IMR-90 (cell line): ENCODE results near the gene MLX. TPM values are rescaled to one million over a fixed set of nuclear protein-coding genes. Genes with fewer than 3 reads are reported as not detected.

Source experiments
- ATAC-seq: fragments of 200-7000 bp; cut with Tn5 transposase; 2 replicates; pipeline ENCODE4 v1.9.1; 2020; ENCODE audit warnings: low read depth, mild to moderate bottlenecking, moderate library complexity
- BruUV-seq: library from RNA; stranded (reverse); fragments of 400-500 nt; replicated peaks from 2 replicates; lab custom pipeline; 2021; lab: Mats Ljungman, UMichigan
- CTCF ChIA-PET: fragments of 300-600 bp; formaldehyde crosslinking; extraction: SDS; loops from one replicate; lab custom pipeline; 2021; ENCODE audit warnings: antibody characterized with exemption; lab: Yijun Ruan, JAX
- POLR2A ChIA-PET: fragments of 300-600 bp; sonication (Branson Sonifier 250); formaldehyde crosslinking; loops from one replicate; lab custom pipeline; 2022; ENCODE audit warnings: antibody characterized with exemption; ENCODE audit not compliant: unreplicated experiment; lab: Charles Lee
- DNase-seq: peaks from one replicate; pipeline ENCODE4 v3.0.0; 2013
- H2AFZ ChIP-seq: replicated peaks from 2 replicates; pipeline ENCODE3; 2013; ENCODE audit warnings: low read length, mild to moderate bottlenecking; ENCODE audit not compliant: poor library complexity
- H2AK5ac ChIP-seq: 2 replicates; pipeline ENCODE4 v1.6.1; 2013; ENCODE audit warnings: low read depth, low read length, inconsistent platforms
- H2AK9ac ChIP-seq: replicated peaks from 2 replicates; pipeline ENCODE3; 2013; ENCODE audit warnings: mild to moderate bottlenecking, low read depth, low read length, moderate library complexity; ENCODE audit not compliant: poor library complexity
- H2BK120ac ChIP-seq: 2 replicates; pipeline ENCODE4 v1.6.1; 2013; ENCODE audit warnings: low read depth, low read length, inconsistent platforms
- H2BK15ac ChIP-seq: 3 replicates; pipeline ENCODE4 v1.6.1; 2013; ENCODE audit warnings: low read depth, low read length, inconsistent platforms
- H2BK20ac ChIP-seq: 2 replicates; pipeline ENCODE4 v1.6.1; 2013; ENCODE audit warnings: low read depth, mild to moderate bottlenecking, inconsistent platforms, low read length, moderate library complexity
- H2BK5ac ChIP-seq: 2 replicates; pipeline ENCODE4 v1.6.1; 2013; ENCODE audit warnings: mild to moderate bottlenecking, low read depth, low read length, inconsistent platforms; ENCODE audit not compliant: poor library complexity, severe bottlenecking
- H3K14ac ChIP-seq: replicated peaks from 2 replicates; pipeline ENCODE4 v1.6.1; 2013; ENCODE audit warnings: low read depth, low read length, inconsistent platforms
- H3K18ac ChIP-seq: 2 replicates; pipeline ENCODE4 v1.6.1; 2013; ENCODE audit warnings: low read depth, low read length, control low read depth
- H3K23ac ChIP-seq: 2 replicates; pipeline ENCODE4 v1.6.1; 2013; ENCODE audit warnings: low read depth, low read length, inconsistent platforms
- H3K27ac ChIP-seq: 2 replicates; pipeline ENCODE4 v1.5.1; 2013; ENCODE audit warnings: mild to moderate bottlenecking, control low read depth, low read length; ENCODE audit not compliant: insufficient read depth
- H3K27me3 ChIP-seq: 2 replicates; pipeline ENCODE4 v1.6.1; 2013; ENCODE audit warnings: low read length; ENCODE audit not compliant: control insufficient read depth, insufficient read depth
- H3K36me3 ChIP-seq: 2 replicates; pipeline ENCODE4 v1.6.1; 2013; ENCODE audit warnings: low read length, mixed read lengths; ENCODE audit not compliant: control insufficient read depth, insufficient read depth
- H3K4ac ChIP-seq: 2 replicates; pipeline ENCODE4 v1.6.1; 2013; ENCODE audit warnings: low read depth, low read length, inconsistent platforms
- H3K4me1 ChIP-seq: 2 replicates; pipeline ENCODE4 v1.6.1; 2013; ENCODE audit warnings: low read length, mixed read lengths; ENCODE audit not compliant: control insufficient read depth, insufficient read depth
- H3K4me2 ChIP-seq: 2 replicates; pipeline ENCODE4 v1.6.1; 2013; ENCODE audit warnings: low read depth, mild to moderate bottlenecking, control low read depth, low read length, moderate library complexity
- H3K4me3 ChIP-seq: 2 replicates; pipeline ENCODE4 v1.5.1; 2013; ENCODE audit warnings: low read depth, mild to moderate bottlenecking, control low read depth, low read length, moderate library complexity; ENCODE audit not compliant: insufficient read depth
- H3K56ac ChIP-seq: 2 replicates; pipeline ENCODE4 v1.6.1; 2013; ENCODE audit warnings: low read length, inconsistent platforms; ENCODE audit not compliant: insufficient read depth; ENCODE audit errors: extremely low read depth
- H3K79me1 ChIP-seq, 2 experiments: 2 replicates each; pipeline ENCODE4 v1.6.1; 2013; ENCODE audit warnings: low read length in 2 of 2, inconsistent platforms in 1 of 2, low read depth in 1 of 2
- H3K9ac ChIP-seq: 2 replicates; pipeline ENCODE4 v1.6.1; 2013; ENCODE audit warnings: low read depth, low read length, control low read depth
- H3K9me1 ChIP-seq: 2 replicates; pipeline ENCODE4 v1.6.1; 2013; ENCODE audit warnings: low read length, inconsistent platforms; ENCODE audit not compliant: insufficient read depth
- H3K9me3 ChIP-seq: 2 replicates; pipeline ENCODE4 v1.6.1; 2013; ENCODE audit warnings: low read length; ENCODE audit not compliant: control insufficient read depth, insufficient read depth
- H4K20me1 ChIP-seq: 2 replicates; pipeline ENCODE4 v1.6.1; 2013; ENCODE audit warnings: low read length, inconsistent platforms; ENCODE audit not compliant: insufficient read depth
- H4K5ac ChIP-seq: 2 replicates; pipeline ENCODE4 v1.6.1; 2013; ENCODE audit warnings: mild to moderate bottlenecking, low read depth, low read length, control low read depth
- H4K8ac ChIP-seq, 2 experiments: 2 replicates each; pipeline ENCODE4 v1.6.1; 2013; ENCODE audit warnings: low read depth in 2 of 2, low read length in 2 of 2, control low read depth in 1 of 2, inconsistent platforms in 1 of 2
- H4K91ac ChIP-seq: 2 replicates; pipeline ENCODE4 v1.6.1; 2013; ENCODE audit warnings: low read depth, low read length, inconsistent platforms; ENCODE audit not compliant: insufficient read depth
- BHLHE40 ChIP-seq: fragments of 150-350 bp; IDR thresholded peaks from 2 replicates; pipeline ENCODE4 v1.6.1; 2016; ENCODE audit warnings: mild to moderate bottlenecking, low read depth, low read length
- CHD1 ChIP-seq: IDR thresholded peaks from 2 replicates; pipeline ENCODE4 v1.6.1; 2012; ENCODE audit warnings: low read depth, low read length, improper control_type of control experiment
- CTCF ChIP-seq: conservative IDR thresholded peaks from 2 replicates; pipeline ENCODE4 v1.5.1; 2012; ENCODE audit warnings: mild to moderate bottlenecking, low read depth, low read length, improper control_type of control experiment
- ELK1 ChIP-seq: fragments of 150-350 bp; IDR thresholded peaks from 2 replicates; pipeline ENCODE4 v1.6.1; 2016; ENCODE audit warnings: low read depth, mild to moderate bottlenecking, low read length, moderate library complexity, borderline replicate concordance
- FOS ChIP-seq: fragments of 150-350 bp; IDR thresholded peaks from 2 replicates; pipeline ENCODE4 v1.6.1; 2016; ENCODE audit warnings: low read depth, low read length
- MAFK ChIP-seq: IDR thresholded peaks from 2 replicates; pipeline ENCODE4 v1.6.1; 2012; ENCODE audit warnings: low read depth, low read length, improper control_type of control experiment
- MXI1 ChIP-seq: IDR thresholded peaks from 2 replicates; pipeline ENCODE4 v1.6.1; 2012; ENCODE audit warnings: low read depth, mild to moderate bottlenecking, low read length, moderate library complexity, borderline replicate concordance
- NFE2L2 ChIP-seq: fragments of 150-350 bp; IDR thresholded peaks from 2 replicates; pipeline ENCODE4 v1.6.1; 2016; ENCODE audit warnings: low read depth, mild to moderate bottlenecking, low read length
- POLR2A ChIP-seq: IDR thresholded peaks from 2 replicates; pipeline ENCODE4 v1.6.1; 2012; ENCODE audit warnings: mild to moderate bottlenecking, low read depth, low read length
- RAD21 ChIP-seq: IDR thresholded peaks from 2 replicates; pipeline ENCODE4 v1.6.1; 2012; ENCODE audit warnings: low read length, improper control_type of control experiment
- RCOR1 ChIP-seq: IDR thresholded peaks from 2 replicates; pipeline ENCODE4 v1.6.1; 2012; ENCODE audit warnings: mild to moderate bottlenecking, low read length, improper control_type of control experiment; ENCODE audit not compliant: insufficient replicate concordance
- RFX5 ChIP-seq: IDR thresholded peaks from 2 replicates; pipeline ENCODE4 v1.8.0; 2012; ENCODE audit warnings: low read depth, mild to moderate bottlenecking, low read length, moderate library complexity
- SMC3 ChIP-seq: fragments of 150-350 bp; IDR thresholded peaks from 2 replicates; pipeline ENCODE4 v1.6.1; 2016; ENCODE audit warnings: low read depth, mild to moderate bottlenecking, antibody characterized with exemption, low read length, moderate library complexity
- USF2 ChIP-seq: fragments of 150-350 bp; IDR thresholded peaks from 2 replicates; pipeline ENCODE4 v1.6.1; 2017; ENCODE audit warnings: mild to moderate bottlenecking, antibody characterized with exemption, low read length, low read depth
- WGBS, 2 experiments: methylation state at CpG; one replicate each; pipeline versions ENCODE4 v1.1.5 to v1.1.7; 2013; ENCODE audit warnings: missing lambda C conversion rate in 2 of 2; ENCODE audit not compliant: insufficient read length in 1 of 2; ENCODE audit errors: extremely low coverage in 2 of 2; 5-methylcytosine and 5-hydroxymethylcytosine counted together
- dilution Hi-C: fragments of 300-500 bp; cut with HindIII; formaldehyde crosslinking; loops from one replicate; pipeline ENCODE4 v1.14.3; 2018; ENCODE audit warnings: low sequenced_read_pairs; ENCODE audit not compliant: unreplicated experiment
- in situ Hi-C: fragments of 300-500 bp; cut with MboI; formaldehyde crosslinking; loops from 3 replicates; pipeline ENCODE4 v1.14.3; 2019; ENCODE audit warnings: low sequenced_read_pairs, inconsistent platforms, mixed read lengths
- intact Hi-C: fragments of 100-400 bp; cut with micrococcal nuclease; formaldehyde crosslinking; loops from 2 replicates; pipeline ENCODE4 v1.10.0; 2022
- polyA plus RNA-seq, 3 experiments: library from polyadenylated mRNA; depleted of rRNA; stranded (reverse); fragments of >200 nt; gene quantifications; 2 replicates each; pipeline ENCODE4 v1.2.3, GENCODE V29; 2012; ENCODE audit warnings: low replicate concordance in 1 of 3
- total RNA-seq: library from RNA; depleted of rRNA; stranded (reverse); fragments of >200 nt; gene quantifications from 2 replicates; pipeline ENCODE4 v1.2.3, GENCODE V29; 2012

MLX gene
- total and polyA plus RNA-seq, 2 of the 4 experiments (the other 2 are of a cell fraction), result 37.8 to 45.6 TPM

- DNase-seq, result peak; percentile 98
- Histone ChIP-seq H3K4me1 (peaks cover 73% of the 10 kb centered on the region), H3K36me3 (peaks cover 2% of the 10 kb centered on the region; the same call in 1 of the 2 replicates), H3K18ac (peak overlapping the region; percentile 95), H2BK20ac (peak overlapping the region; percentile 99), H3K56ac (peak overlapping the region; percentile 99), H3K4ac (peak overlapping the region; percentile 100), H3K27me3 (no peaks in the 10 kb centered on the region), H3K4me2 (peak overlapping the region; percentile 47), H2AK5ac (peak overlapping the region; percentile 99), H3K9me3 (no peaks in the 10 kb centered on the region), H4K20me1 (no peaks in the 10 kb centered on the region; the same call in 1 of the 2 replicates), H4K91ac (peak overlapping the region; percentile 100), H2AFZ (peak overlapping the region; percentile 77), H3K9ac (peak overlapping the region; percentile 57), H2AK9ac (peak overlapping the region; percentile 99), H3K27ac (peak overlapping the region; percentile 99), H2BK5ac (peak overlapping the region; percentile 99), H3K9me1 (peaks cover 41% of the 10 kb centered on the region), H3K4me3 (no peak overlapping the region), H2BK120ac (peak overlapping the region; percentile 100), H3K14ac (peak overlapping the region; percentile 99), H3K23ac (peak overlapping the region; percentile 100), H3K79me1 (peaks cover 9 to 67% of the 10 kb centered on the region in 2 experiments; a peak in 3 of 4 replicates), H2BK15ac (peak overlapping the region; percentile 100), H4K8ac (peak overlapping the region; percentile 98 to 100), H4K5ac (peak overlapping the region; percentile 97)
- peak; percentile 13 for ATAC-seq
- no TSS peak for BruUV-seq
- 0% methylated on average over 2 of the region's 9 CpGs; no CpG with 5 or more reads in 1 of the 2 experiments for WGBS, 2 experiments
- CTCF ChIA-PET, result interaction anchor here (0.5 to 2.8 kb wide), 9 partner anchors 9 to 552 kb away, joined by 3 to 14 read pairs (median 4); partner anchors contain the start of gene CAVIN1
- POLR2A ChIA-PET, result interaction anchor here (1.3 to 4.2 kb wide), 2 partner anchors 9 to 95 kb away, joined by 4 to 17 read pairs; partner anchors contain the start of gene CAVIN1
- dilution Hi-C loops, result no loop called here
- intact Hi-C loops, result loop anchor here (5.0 kb wide), 1 partner anchor 111 kb away; no protein-coding TSS in a partner anchor
- in situ Hi-C loops, result no loop called here
- TF ChIP-seq FOS (peak; percentile 92), CHD1 (no peak; the same call in 1 of the 2 replicates), SMC3 (peak; percentile 13), ELK1 (no peak), POLR2A (peak; percentile 74), BHLHE40 (0 out of 2 replicates have a peak, but pooled peaks have one; percentile 21), RCOR1 (no peak), RAD21 (peak; percentile 11; the same call in 1 of the 2 replicates), USF2 (no peak), NFE2L2 (no peak), CTCF (no peak), MXI1 (no peak), RFX5 (no peak), MAFK (no peak)
Observed at GRCh38 chr17:42518046-42518754, 48.7 kb upstream of the MLX start.
